Glutamatergic neuron (in vitro differentiated cells): ENCODE results near the gene GPC6. TPM values are rescaled to one million over a fixed set of nuclear protein-coding genes. Genes with fewer than 3 reads are reported as not detected.

Experiments used
- DNase-seq: peaks from one replicate; pipeline ENCODE4 v3.0.0; 2022
- H3K27ac Mint-ChIP-seq: one replicate; pipeline ENCODE4 v1.8.0; 2020; ENCODE audit warnings: mild to moderate bottlenecking, mixed read lengths, inconsistent platforms; ENCODE audit not compliant: unreplicated experiment
- H3K27me3 Mint-ChIP-seq: one replicate; pipeline ENCODE4 v1.8.0; 2020; ENCODE audit warnings: mild to moderate bottlenecking, moderate library complexity, mixed read lengths, inconsistent platforms; ENCODE audit not compliant: unreplicated experiment
- H3K36me3 Mint-ChIP-seq: one replicate; pipeline ENCODE4 v1.8.0; 2020; ENCODE audit warnings: mild to moderate bottlenecking, mixed read lengths, inconsistent platforms; ENCODE audit not compliant: unreplicated experiment
- H3K4me1 Mint-ChIP-seq: one replicate; pipeline ENCODE4 v1.8.0; 2020; ENCODE audit warnings: mild to moderate bottlenecking, low read depth, mixed read lengths, inconsistent platforms; ENCODE audit not compliant: unreplicated experiment
- H3K4me3 Mint-ChIP-seq: one replicate; pipeline ENCODE4 v1.8.0; 2020; ENCODE audit warnings: mild to moderate bottlenecking, mixed read lengths, inconsistent platforms; ENCODE audit not compliant: unreplicated experiment
- H3K9me3 Mint-ChIP-seq: one replicate; pipeline ENCODE4 v1.8.0; 2020; ENCODE audit warnings: mild to moderate bottlenecking, moderate library complexity, mixed read lengths, inconsistent platforms; ENCODE audit not compliant: unreplicated experiment
- total RNA-seq: library from RNA; stranded (reverse); fragmentation: NEBNext Ultra II Directional; extraction: Animal tissue kit (Norgen Biotek cat#: 25700); gene quantifications from one replicate; pipeline ENCODE4 v1.2.1, GENCODE V29; 2021; ENCODE audit not compliant: unreplicated experiment
- TF ChIP-seq, protein P1 (sequence below): fragments of 200-600 bp; sonication (generic); IDR thresholded peaks from one replicate; pipeline ENCODE4 v1.5.0; 2021; ENCODE audit not compliant: partially characterized antibody, unreplicated experiment

GPC6 gene
- total RNA-seq, 1 donor from 2014 or later = 11.8 TPM

DNA sequence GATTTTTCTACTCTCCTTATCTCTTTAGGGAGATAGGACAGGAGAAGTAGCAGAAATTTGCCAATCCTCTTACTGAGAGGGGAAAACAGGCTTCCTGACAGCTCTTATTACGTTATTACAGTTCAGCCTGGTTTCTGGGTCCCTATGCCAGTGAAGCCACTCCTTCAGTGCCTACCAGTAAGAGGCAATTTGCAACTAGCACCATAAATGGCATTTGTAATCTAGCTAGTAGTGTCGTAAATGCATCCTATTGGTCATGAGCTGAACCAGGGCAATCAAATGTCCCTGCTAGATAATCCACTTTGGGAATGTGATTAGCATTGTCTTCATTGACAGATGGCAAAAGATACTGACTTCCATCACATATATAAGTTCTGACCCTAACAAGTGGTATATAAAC lies 824.1 kb downstream of the GPC6 start:
- Mint-ChIP-seq H3K4me3 (no peak overlapping the region), H3K9me3 (peaks cover 5% of the 10 kb centered on the region), H3K27ac (no peak overlapping the region), H3K36me3 (peaks cover 7% of the 10 kb centered on the region), H3K4me1 (peaks cover 3% of the 10 kb centered on the region), H3K27me3 (peaks cover 2% of the 10 kb centered on the region)
- no peak for DNase-seq
- TF ChIP-seq, protein P1, sequence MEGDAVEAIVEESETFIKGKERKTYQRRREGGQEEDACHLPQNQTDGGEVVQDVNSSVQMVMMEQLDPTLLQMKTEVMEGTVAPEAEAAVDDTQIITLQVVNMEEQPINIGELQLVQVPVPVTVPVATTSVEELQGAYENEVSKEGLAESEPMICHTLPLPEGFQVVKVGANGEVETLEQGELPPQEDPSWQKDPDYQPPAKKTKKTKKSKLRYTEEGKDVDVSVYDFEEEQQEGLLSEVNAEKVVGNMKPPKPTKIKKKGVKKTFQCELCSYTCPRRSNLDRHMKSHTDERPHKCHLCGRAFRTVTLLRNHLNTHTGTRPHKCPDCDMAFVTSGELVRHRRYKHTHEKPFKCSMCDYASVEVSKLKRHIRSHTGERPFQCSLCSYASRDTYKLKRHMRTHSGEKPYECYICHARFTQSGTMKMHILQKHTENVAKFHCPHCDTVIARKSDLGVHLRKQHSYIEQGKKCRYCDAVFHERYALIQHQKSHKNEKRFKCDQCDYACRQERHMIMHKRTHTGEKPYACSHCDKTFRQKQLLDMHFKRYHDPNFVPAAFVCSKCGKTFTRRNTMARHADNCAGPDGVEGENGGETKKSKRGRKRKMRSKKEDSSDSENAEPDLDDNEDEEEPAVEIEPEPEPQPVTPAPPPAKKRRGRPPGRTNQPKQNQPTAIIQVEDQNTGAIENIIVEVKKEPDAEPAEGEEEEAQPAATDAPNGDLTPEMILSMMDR = no peak

GRCh38 chr13:94053986-94054593 lies 827.5 kb downstream of the GPC6 start:
- peaks cover 3% of the 10 kb centered on the region for H3K4me1 Mint-ChIP-seq
- no peak overlapping the region for H3K4me3 Mint-ChIP-seq
- no peak for DNase-seq
- TF ChIP-seq, protein P1 = no peak
- no peak overlapping the region for H3K27ac Mint-ChIP-seq
- peaks cover 2% of the 10 kb centered on the region for H3K9me3 Mint-ChIP-seq
- no peaks in the 10 kb centered on the region for H3K27me3 Mint-ChIP-seq
- H3K36me3 Mint-ChIP-seq = peaks cover 7% of the 10 kb centered on the region

DNA sequence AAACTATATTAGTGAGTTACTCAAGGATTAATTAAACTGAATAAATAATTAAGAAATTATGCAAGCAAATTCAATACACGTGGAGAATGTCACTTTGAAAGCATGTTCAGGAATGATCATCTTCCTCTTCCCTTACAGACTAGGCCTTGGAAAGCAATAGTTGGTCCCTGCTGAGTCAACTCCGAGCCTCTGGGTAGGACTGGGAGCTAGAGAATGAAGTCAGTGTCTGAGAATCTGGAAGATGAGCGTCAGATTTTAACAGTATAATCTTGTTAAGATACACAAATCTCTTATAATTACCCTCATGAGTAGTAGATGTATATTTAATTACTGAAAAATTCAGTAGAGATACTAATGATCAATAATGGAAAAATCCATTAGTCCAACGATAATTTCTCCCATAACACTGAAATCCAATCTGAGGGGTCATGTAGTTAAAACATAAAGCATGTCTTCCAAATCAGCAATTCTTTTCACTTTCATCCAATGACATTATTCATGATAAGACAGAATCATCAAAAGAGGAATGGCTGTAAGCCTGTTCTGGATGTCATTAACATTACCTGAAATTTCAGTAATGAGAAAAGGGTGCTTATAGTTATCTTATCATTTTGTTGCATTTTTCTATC lies 829.9 kb downstream of the GPC6 start:
- Mint-ChIP-seq H3K4me1 (peaks cover 8% of the 10 kb centered on the region), H3K4me3 (no peak overlapping the region)
- no peak for DNase-seq

GRCh38 chr13:94057618-94058186 lies 831.1 kb downstream of the GPC6 start:
- TF ChIP-seq, protein P1 = no peak
- no peaks in the 10 kb centered on the region for H3K9me3 Mint-ChIP-seq
- no peak overlapping the region for H3K27ac Mint-ChIP-seq
- DNase-seq = no peak
- H3K27me3 Mint-ChIP-seq = no peaks in the 10 kb centered on the region
- no peaks in the 10 kb centered on the region for H3K36me3 Mint-ChIP-seq
- H3K4me1 Mint-ChIP-seq = peaks cover 13% of the 10 kb centered on the region
- H3K4me3 Mint-ChIP-seq = no peak overlapping the region

More for the DNA sequence above, 829.9 kb downstream of the GPC6 start:
- H3K27me3 Mint-ChIP-seq = no peaks in the 10 kb centered on the region
- no peak overlapping the region for H3K27ac Mint-ChIP-seq
- TF ChIP-seq, protein P1 = no peak
- no peaks in the 10 kb centered on the region for H3K9me3 Mint-ChIP-seq
- H3K36me3 Mint-ChIP-seq = no peaks in the 10 kb centered on the region

DNA sequence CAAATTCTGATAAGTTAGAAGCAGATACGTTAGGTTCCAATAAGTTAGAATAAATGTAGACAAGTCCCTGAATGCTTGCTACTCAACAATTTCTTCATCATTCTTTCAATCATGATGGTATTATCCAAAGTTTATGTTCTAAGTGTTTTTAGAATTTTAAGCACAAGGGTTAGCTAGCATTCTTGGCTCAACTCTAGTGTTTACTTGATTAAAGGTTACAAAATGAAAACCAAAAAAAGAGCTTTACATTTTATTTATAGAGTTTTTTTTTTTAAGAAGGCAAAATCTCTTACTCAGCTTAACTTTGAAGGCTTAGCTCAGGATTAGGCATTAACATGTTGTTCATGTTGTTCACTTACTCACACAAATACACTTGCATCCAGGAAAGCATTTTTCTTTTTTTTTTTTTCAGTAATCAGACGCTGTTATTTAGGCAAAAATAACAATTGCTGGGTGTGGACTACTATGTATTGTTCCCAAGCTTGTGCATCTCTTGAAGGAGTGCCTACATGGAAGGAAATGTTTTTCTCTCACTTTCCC lies 832.3 kb downstream of the GPC6 start:
- H3K4me3 Mint-ChIP-seq = no peak overlapping the region
- H3K36me3 Mint-ChIP-seq = no peaks in the 10 kb centered on the region
- no peak overlapping the region for H3K27ac Mint-ChIP-seq
- TF ChIP-seq, protein P1 = no peak
- no peaks in the 10 kb centered on the region for H3K9me3 Mint-ChIP-seq
- peaks cover 14% of the 10 kb centered on the region for H3K4me1 Mint-ChIP-seq
- H3K27me3 Mint-ChIP-seq = no peaks in the 10 kb centered on the region
- DNase-seq = no peak
